GM19455 (cell line): Measurements from ENCODE around the gene GBX1.

Experiments used
- ATAC-seq: cut with Tn5 transposase; IDR thresholded peaks from one replicate; pipeline ENCODE4 v1.9.1; 2021; ENCODE audit not compliant: unreplicated experiment

GBX1 gene

GRCh38 chr7:151129117-151129959, 38.2 kb downstream of the GBX1 start:
- ATAC-seq, result no peak

DNA sequence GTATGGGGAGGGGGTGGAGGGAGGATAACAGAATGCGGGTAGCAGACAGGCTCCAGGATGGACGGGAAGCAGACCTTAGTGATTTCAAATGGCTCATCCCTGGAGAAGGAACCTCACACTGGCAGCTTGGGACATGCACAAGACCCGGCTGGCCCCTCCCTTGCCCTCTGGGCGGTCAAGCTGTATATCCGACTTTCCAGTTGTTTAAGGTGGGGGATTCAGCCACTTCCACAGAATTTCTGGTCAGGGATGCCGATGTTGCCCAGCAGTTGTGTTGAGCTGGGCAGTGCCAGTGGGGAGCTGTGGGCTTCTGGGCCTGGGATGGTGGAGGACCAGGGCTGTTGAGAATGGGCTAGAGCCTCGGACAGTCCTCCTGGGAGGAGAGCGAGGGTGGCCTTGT, 38.8 kb downstream of the GBX1 start:
- ATAC-seq, result no peak

- no peak for ATAC-seq
Observed at GRCh38 chr7:151128144-151128543, 39.4 kb downstream of the GBX1 start.

- no peak for ATAC-seq
Observed at GRCh38 chr7:151126491-151127137, 40.9 kb downstream of the GBX1 start.

GRCh38 chr7:151125846-151126481, 41.5 kb downstream of the GBX1 start:
- ATAC-seq, result no peak

GRCh38 chr7:151125470-151125845, 42.0 kb downstream of the GBX1 start:
- no peak for ATAC-seq

- no peak for ATAC-seq
Observed at GRCh38 chr7:151124899-151125399, 42.5 kb downstream of the GBX1 start.

DNA sequence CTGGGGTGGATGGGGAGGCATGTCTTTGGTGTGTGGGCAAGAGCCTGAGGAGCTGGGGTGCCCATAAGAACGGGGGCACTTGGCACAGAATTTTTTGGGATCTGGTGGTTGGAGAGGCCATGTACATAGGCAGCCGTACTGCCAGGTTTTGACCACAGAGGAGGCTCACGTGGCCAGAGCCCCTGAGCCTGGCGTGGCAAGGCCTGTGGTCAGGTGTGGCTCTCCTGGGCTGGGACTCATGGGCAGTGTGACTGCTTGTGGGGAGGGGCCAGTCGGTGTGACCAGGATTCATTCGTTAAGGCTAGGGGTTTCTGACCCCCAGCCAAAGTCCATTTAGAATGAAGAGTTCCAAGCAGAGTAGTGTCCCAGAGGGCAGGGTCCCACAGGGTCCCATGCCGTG, 43.0 kb downstream of the GBX1 start:
- no peak for ATAC-seq

DNA sequence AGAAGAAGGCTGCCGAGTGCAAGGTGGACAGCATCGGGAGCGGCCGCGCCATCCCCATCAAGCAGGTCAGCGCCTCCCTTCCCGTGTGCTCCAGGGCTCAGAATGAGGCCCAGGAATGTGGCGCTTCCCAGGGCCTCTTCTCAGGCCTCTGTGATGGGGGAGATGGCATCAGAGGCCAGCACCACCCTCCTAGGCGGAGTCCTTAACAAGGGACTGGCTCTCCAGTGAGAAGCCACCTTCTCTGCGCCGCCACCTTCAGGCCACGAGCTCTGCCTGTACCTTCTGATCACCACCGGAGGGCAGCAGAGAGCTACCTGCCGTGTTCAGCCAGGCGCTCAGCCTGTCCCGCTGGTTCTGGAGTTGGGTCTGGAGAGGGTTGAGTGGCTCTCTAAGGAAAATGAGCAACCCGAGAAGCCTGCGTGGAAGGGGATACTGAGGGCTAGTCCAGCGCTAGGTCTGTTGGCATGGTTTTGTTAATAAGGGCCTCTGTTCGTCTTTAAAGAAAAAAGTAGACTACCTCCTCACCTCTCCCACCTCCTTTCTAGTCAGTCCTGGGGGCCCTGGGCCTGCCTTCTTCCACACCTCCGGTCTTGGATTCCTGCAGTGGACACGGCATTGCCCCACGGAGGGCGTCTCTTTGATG, 43.6 kb downstream of the GBX1 start:
- ATAC-seq, result peak; percentile 82

DNA sequence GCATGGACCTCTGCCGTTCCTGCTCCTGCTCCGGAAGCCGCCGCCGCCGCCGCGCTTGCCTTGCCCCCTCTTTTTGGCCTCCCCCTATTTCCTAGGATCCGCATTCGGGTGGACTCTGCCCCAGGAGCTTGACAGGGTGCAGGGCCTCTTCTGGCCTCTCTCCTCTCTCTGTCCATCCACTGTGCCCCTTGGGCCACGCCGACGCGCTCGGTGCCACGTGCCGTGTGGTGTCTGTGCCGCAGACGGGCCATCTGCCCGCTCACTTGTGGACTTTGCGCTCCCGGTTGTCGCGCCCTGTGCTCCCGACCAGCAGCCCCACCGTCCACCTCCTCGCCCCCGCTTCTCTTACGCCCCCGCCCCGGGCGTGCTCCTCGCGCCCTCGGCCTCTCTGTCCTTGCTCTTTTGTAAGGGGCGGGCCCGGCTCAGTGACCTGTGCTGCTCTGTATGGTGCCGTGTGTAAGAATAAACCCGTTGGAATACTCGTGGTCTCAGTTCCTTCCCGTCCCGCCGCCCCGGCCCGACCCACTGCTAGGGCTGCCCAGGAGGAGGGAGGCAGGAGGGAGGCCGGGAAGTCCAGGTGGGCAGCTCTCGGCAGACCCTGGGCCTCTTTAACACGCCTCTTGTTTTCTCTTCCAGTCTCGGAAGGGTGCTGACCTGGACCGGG, 44.2 kb downstream of the GBX1 start:
- no peak for ATAC-seq

DNA sequence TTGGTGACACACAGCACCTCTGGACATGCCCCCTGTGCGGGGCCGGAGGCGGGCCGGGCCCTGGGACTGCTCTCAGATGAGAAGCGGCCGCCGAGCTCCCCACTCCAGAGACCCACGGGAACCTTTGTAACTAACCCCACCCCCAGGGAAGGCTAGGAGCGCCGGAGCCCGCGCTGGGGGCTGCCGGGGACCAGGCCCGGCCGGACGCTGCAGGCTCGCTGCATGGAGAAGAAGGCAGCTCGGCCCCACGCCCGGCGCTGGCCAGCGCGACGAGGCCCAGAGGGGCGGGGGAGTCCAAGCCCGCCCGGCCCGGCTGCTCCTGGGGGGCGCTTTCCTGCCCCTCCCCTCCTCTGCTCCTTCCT, 44.7 kb downstream of the GBX1 start:
- no peak for ATAC-seq

DNA sequence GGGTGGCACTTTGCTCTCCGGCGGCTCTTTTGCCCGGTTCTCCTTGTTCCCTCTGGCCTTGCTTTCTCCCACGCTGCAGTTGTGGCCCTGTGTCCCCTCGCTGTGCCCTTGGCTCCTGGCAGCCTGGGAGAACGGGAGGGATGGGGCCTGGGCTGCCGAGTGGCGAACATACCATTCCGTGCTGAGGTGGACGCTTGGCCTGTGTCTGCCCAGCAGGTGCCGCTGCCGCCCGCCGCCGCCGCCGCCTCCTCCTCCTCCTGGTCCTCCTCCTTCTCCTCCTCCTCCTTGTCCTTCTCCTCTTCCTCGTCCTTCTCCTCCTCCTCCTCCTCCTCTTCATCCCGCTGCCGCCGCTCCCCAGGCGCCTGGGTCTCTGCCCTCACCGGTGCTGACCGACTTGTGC, 45.2 kb downstream of the GBX1 start:
- no peak for ATAC-seq

GRCh38 chr7:151121380-151122170, 45.9 kb downstream of the GBX1 start:
- no peak for ATAC-seq

- ATAC-seq, result no peak
Observed at GRCh38 chr7:151120896-151121295, 46.6 kb downstream of the GBX1 start.

GRCh38 chr7:151119902-151120301, 47.6 kb downstream of the GBX1 start:
- ATAC-seq, result no peak

GRCh38 chr7:151119055-151119415, 48.5 kb downstream of the GBX1 start:
- no peak for ATAC-seq

GRCh38 chr7:151118108-151119054, 49.1 kb downstream of the GBX1 start:
- no peak for ATAC-seq

GRCh38 chr7:151117565-151117964, 49.9 kb downstream of the GBX1 start:
- ATAC-seq, result no peak
